Measurements from ENCODE around the gene TCEANC2. TPM values are rescaled to one million over a fixed set of nuclear protein-coding genes. Genes with fewer than 3 reads are reported as not detected.

TCEANC2 gene
- total RNA-seq, 2 donors from 2014 or later, result 2.0 to 7.8 TPM

GRCh38 chr1:54115520-54115919, 62.1 kb downstream of the TCEANC2 start:
- DNase-seq (ENCODE audit: low spot score) (no peak), ATAC-seq (ENCODE audit: insufficient number of reproducible peaks, low FRiP score, low read depth) (no peak)
- Histone ChIP-seq H3K27me3 (replicated peaks; ENCODE audit: insufficient read depth) (no peaks in the 10 kb centered on the region), H3K36me3 (no peaks in the 10 kb centered on the region), H3K4me1 (ENCODE audit: control insufficient read depth in 1 of 2, low read depth in 2 of 2) (no peaks in the 10 kb centered on the region), H3K27ac (no peak overlapping the region), H3K4me3 (no peak overlapping the region), H3K9me3 (no peaks in the 10 kb centered on the region)
- TF ChIP-seq CTCF (IDR thresholded peaks at IDR 0.05), result no peak

- no peak for TF ChIP-seq CTCF (IDR thresholded peaks at IDR 0.05)
- no peaks in the 10 kb centered on the region for H3K27me3 ChIP-seq (replicated peaks; ENCODE audit: insufficient read depth)
- no peak overlapping the region for H3K4me3 ChIP-seq
- ATAC-seq (ENCODE audit: insufficient number of reproducible peaks, low FRiP score, low read depth), result no peak
- no peak for DNase-seq (ENCODE audit: low spot score)
- no peak overlapping the region for H3K27ac ChIP-seq
- H3K36me3 ChIP-seq, result no peaks in the 10 kb centered on the region
- H3K4me1 ChIP-seq (ENCODE audit: control insufficient read depth in 1 of 2, low read depth in 2 of 2), result peaks cover 0 to 5% of the 10 kb centered on the region in 2 donors
- H3K9me3 ChIP-seq, result no peaks in the 10 kb centered on the region
Observed at GRCh38 chr1:54117815-54118563, 64.6 kb downstream of the TCEANC2 start.

GRCh38 chr1:54118704-54119103, 65.3 kb downstream of the TCEANC2 start:
- Histone ChIP-seq H3K9me3 (no peaks in the 10 kb centered on the region), H3K4me1 (ENCODE audit: control insufficient read depth in 1 of 2, low read depth in 2 of 2) (peaks cover 0 to 5% of the 10 kb centered on the region in 2 donors), H3K36me3 (no peaks in the 10 kb centered on the region), H3K27ac (no peak overlapping the region), H3K4me3 (no peak overlapping the region), H3K27me3 (replicated peaks; ENCODE audit: insufficient read depth) (no peaks in the 10 kb centered on the region)
- no peak for TF ChIP-seq CTCF (IDR thresholded peaks at IDR 0.05)
- DNase-seq (ENCODE audit: low spot score) (no peak), ATAC-seq (ENCODE audit: insufficient number of reproducible peaks, low FRiP score, low read depth) (no peak)

- H3K4me1 ChIP-seq (ENCODE audit: control insufficient read depth in 1 of 2, low read depth in 2 of 2), result peaks cover 0 to 5% of the 10 kb centered on the region in 2 donors
- H3K36me3 ChIP-seq, result no peaks in the 10 kb centered on the region
- no peaks in the 10 kb centered on the region for H3K27me3 ChIP-seq (replicated peaks; ENCODE audit: insufficient read depth)
- no peaks in the 10 kb centered on the region for H3K9me3 ChIP-seq
- ATAC-seq (ENCODE audit: insufficient number of reproducible peaks, low FRiP score, low read depth) (no peak), DNase-seq (ENCODE audit: low spot score) (no peak)
- no peak overlapping the region for H3K4me3 ChIP-seq
- no peak overlapping the region for H3K27ac ChIP-seq
- TF ChIP-seq CTCF (IDR thresholded peaks at IDR 0.05), result no peak
Observed at GRCh38 chr1:54120018-54120697, 66.8 kb downstream of the TCEANC2 start.

- H3K4me3 ChIP-seq, result peak overlapping the region; percentile 60
- no peaks in the 10 kb centered on the region for H3K9me3 ChIP-seq
- no peaks in the 10 kb centered on the region for H3K36me3 ChIP-seq
- no peak for DNase-seq (ENCODE audit: low spot score)
- no peak for ATAC-seq (ENCODE audit: insufficient number of reproducible peaks, low FRiP score, low read depth)
- H3K27ac ChIP-seq, result no peak overlapping the region
- no peaks in the 10 kb centered on the region for H3K27me3 ChIP-seq (replicated peaks; ENCODE audit: insufficient read depth)
- peaks cover 0 to 5% of the 10 kb centered on the region in 2 donors for H3K4me1 ChIP-seq (ENCODE audit: control insufficient read depth in 1 of 2, low read depth in 2 of 2)
- TF ChIP-seq CTCF (IDR thresholded peaks at IDR 0.05), result no peak
Observed at GRCh38 chr1:54120698-54121481, 67.5 kb downstream of the TCEANC2 start.
